HepG2 (cell line): ENCODE results near the gene TUBA4A. TPM values are rescaled to one million over a fixed set of nuclear protein-coding genes. Genes with fewer than 3 reads are reported as not detected.

Experiments
- AFF4 ChIP-seq: sonication (generic); formaldehyde crosslinking; IDR thresholded peaks from 2 replicates; pipeline ENCODE4 v1.4.0; 2020; ENCODE audit warnings: missing genetic modification reagents
- CENPBD1 ChIP-seq: sonication (generic); formaldehyde crosslinking; IDR thresholded peaks from 2 replicates; pipeline ENCODE4 v1.8.0; 2022; ENCODE audit warnings: missing genetic modification reagents, low read depth, mild to moderate bottlenecking, borderline replicate concordance
- HOXA9 ChIP-seq: sonication (generic); formaldehyde crosslinking; IDR thresholded peaks from 2 replicates; pipeline ENCODE4 v1.8.1; 2022; ENCODE audit warnings: missing genetic modification reagents, mild to moderate bottlenecking, moderate library complexity, borderline replicate concordance
- ISL2 ChIP-seq: sonication (generic); formaldehyde crosslinking; IDR thresholded peaks from 2 replicates; pipeline ENCODE4 v1.5.0; 2020; ENCODE audit warnings: missing genetic modification reagents
- KLF13 ChIP-seq: sonication (generic); formaldehyde crosslinking; IDR thresholded peaks from 2 replicates; pipeline ENCODE4 v1.4.0; 2020; ENCODE audit warnings: mild to moderate bottlenecking, missing genetic modification reagents
- NR0B2 ChIP-seq: sonication (generic); formaldehyde crosslinking; IDR thresholded peaks from 2 replicates; pipeline ENCODE4 v1.4.0; 2020; ENCODE audit warnings: mild to moderate bottlenecking, missing genetic modification reagents
- TFDP2 ChIP-seq: sonication (generic); formaldehyde crosslinking; IDR thresholded peaks from 2 replicates; pipeline ENCODE4 v1.4.0; 2020; ENCODE audit warnings: missing genetic modification reagents
- THAP11 ChIP-seq: IDR thresholded peaks from 2 replicates; pipeline ENCODE4 v1.6.1; 2016; ENCODE audit warnings: missing biosample characterization, missing genetic modification reagents
- ZMAT5 ChIP-seq: sonication (generic); formaldehyde crosslinking; IDR thresholded peaks from 2 replicates; pipeline ENCODE4 v1.5.0; 2020; ENCODE audit warnings: mild to moderate bottlenecking, low read depth, missing genetic modification reagents, borderline replicate concordance
- ZNF143 ChIP-seq: sonication (generic); formaldehyde crosslinking; IDR thresholded peaks from 2 replicates; pipeline ENCODE4 v1.4.0; 2020; ENCODE audit warnings: missing genetic modification reagents
- ZNF180 ChIP-seq: sonication (generic); formaldehyde crosslinking; IDR thresholded peaks from 2 replicates; pipeline ENCODE4 v1.4.0; 2020; ENCODE audit warnings: low read depth, missing genetic modification reagents, borderline replicate concordance
- ZNF263 ChIP-seq: sonication (generic); formaldehyde crosslinking; IDR thresholded peaks from 2 replicates; pipeline ENCODE4 v1.4.0; 2020; ENCODE audit warnings: missing genetic modification reagents
- ZNF331 ChIP-seq: sonication (generic); formaldehyde crosslinking; IDR thresholded peaks from 2 replicates; pipeline ENCODE4 v1.4.0; 2020; ENCODE audit warnings: missing genetic modification reagents
- ZNF607 ChIP-seq: sonication (generic); formaldehyde crosslinking; IDR thresholded peaks from 2 replicates; pipeline ENCODE4 v1.5.1; 2020; ENCODE audit warnings: missing genetic modification reagents, mild to moderate bottlenecking, borderline replicate concordance
- polyA plus RNA-seq, 8 experiments: library from polyadenylated mRNA; depleted of rRNA in 3 of 8; stranded (reverse) in 7 of 8; unstranded in 1 of 8; fragments of >200 nt; fragmentation: Illumina TruSeq in 4 of 8; extraction: Trizol in 4 of 8; gene quantifications; 2 replicates each; pipeline versions ENCODE4 v1.2.1 to v1.2.3, GENCODE V29; 2011 to 2016; ENCODE audit warnings: low read depth in 4 of 8, missing spikeins in 1 of 8, mixed read lengths in 1 of 8; ENCODE audit not compliant: insufficient read depth in 1 of 8
- total RNA-seq, 5 experiments: library from RNA; depleted of rRNA; stranded (reverse); fragments of >200 nt; fragmentation: Illumina TruSeq; extraction: Trizol; gene quantifications; 2 replicates each; pipeline ENCODE4 v1.2.3, GENCODE V29; 2016; ENCODE audit warnings: low read depth in 1 of 5
- TF ChIP-seq, protein P1 (sequence below): sonication (generic); formaldehyde crosslinking; IDR thresholded peaks from 2 replicates; pipeline ENCODE4 v1.4.0; 2020; ENCODE audit warnings: missing genetic modification reagents, borderline replicate concordance
- TF ChIP-seq, protein P2 (sequence below): conservative IDR thresholded peaks from 2 replicates; pipeline ENCODE4 v1.6.1; 2018; ENCODE audit warnings: missing genetic modification reagents

The TUBA4A gene
- total and polyA plus RNA-seq, 2 of the 13 experiments (the other 11 are each of a cell fraction or from before 2014, with no cell fraction given), result 1.3 to 12.7 TPM

GRCh38 chr2:219229305-219230058, 24.2 kb downstream of the TUBA4A start, which contains the start of the genes ANKZF1 and ATG9A (continued):
- peak; percentile 34; the same call in 1 of the 2 replicates for TF ChIP-seq AFF4 (CRISPR knock-in tag)
- peak; percentile 55; the same call in 1 of the 2 replicates for TF ChIP-seq ZNF263
- TF ChIP-seq ZMAT5 (CRISPR knock-in tag), result no peak
- TF ChIP-seq ZNF180, result no peak
- no peak for TF ChIP-seq HOXA9 (CRISPR knock-in tag)
- no peak; the same call in 1 of the 2 replicates for TF ChIP-seq NR0B2 (CRISPR knock-in tag)
- TF ChIP-seq, protein P1, sequence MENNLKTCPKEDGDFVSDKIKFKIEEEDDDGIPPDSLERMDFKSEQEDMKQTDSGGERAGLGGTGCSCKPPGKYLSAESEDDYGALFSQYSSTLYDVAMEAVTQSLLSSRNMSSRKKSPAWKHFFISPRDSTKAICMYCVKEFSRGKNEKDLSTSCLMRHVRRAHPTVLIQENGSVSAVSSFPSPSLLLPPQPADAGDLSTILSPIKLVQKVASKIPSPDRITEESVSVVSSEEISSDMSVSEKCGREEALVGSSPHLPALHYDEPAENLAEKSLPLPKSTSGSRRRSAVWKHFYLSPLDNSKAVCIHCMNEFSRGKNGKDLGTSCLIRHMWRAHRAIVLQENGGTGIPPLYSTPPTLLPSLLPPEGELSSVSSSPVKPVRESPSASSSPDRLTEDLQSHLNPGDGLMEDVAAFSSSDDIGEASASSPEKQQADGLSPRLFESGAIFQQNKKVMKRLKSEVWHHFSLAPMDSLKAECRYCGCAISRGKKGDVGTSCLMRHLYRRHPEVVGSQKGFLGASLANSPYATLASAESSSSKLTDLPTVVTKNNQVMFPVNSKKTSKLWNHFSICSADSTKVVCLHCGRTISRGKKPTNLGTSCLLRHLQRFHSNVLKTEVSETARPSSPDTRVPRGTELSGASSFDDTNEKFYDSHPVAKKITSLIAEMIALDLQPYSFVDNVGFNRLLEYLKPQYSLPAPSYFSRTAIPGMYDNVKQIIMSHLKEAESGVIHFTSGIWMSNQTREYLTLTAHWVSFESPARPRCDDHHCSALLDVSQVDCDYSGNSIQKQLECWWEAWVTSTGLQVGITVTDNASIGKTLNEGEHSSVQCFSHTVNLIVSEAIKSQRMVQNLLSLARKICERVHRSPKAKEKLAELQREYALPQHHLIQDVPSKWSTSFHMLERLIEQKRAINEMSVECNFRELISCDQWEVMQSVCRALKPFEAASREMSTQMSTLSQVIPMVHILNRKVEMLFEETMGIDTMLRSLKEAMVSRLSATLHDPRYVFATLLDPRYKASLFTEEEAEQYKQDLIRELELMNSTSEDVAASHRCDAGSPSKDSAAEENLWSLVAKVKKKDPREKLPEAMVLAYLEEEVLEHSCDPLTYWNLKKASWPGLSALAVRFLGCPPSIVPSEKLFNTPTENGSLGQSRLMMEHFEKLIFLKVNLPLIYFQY (CRISPR knock-in tag), result peak; percentile 94
- TF ChIP-seq, protein P2, sequence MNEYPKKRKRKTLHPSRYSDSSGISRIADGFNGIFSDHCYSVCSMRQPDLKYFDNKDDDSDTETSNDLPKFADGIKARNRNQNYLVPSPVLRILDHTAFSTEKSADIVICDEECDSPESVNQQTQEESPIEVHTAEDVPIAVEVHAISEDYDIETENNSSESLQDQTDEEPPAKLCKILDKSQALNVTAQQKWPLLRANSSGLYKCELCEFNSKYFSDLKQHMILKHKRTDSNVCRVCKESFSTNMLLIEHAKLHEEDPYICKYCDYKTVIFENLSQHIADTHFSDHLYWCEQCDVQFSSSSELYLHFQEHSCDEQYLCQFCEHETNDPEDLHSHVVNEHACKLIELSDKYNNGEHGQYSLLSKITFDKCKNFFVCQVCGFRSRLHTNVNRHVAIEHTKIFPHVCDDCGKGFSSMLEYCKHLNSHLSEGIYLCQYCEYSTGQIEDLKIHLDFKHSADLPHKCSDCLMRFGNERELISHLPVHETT (CRISPR knock-in tag), result 0 out of 2 replicates have a peak, but pooled peaks have one; percentile 47
- no peak for TF ChIP-seq KLF13 (CRISPR knock-in tag)
- TF ChIP-seq ZNF331 (CRISPR knock-in tag), result 0 out of 2 replicates have a peak, but pooled peaks have one; percentile 83
- TF ChIP-seq TFDP2, result no peak; the same call in 1 of the 2 replicates
- no peak for TF ChIP-seq ISL2 (CRISPR knock-in tag)
- peak; percentile 90 for TF ChIP-seq THAP11
- no peak; the same call in 1 of the 2 replicates for TF ChIP-seq ZNF607 (CRISPR knock-in tag)
- TF ChIP-seq ZNF143 (CRISPR knock-in tag), result 0 out of 2 replicates have a peak, but pooled peaks have one; percentile 22
- TF ChIP-seq CENPBD1, result no peak
